Measurements from ENCODE around the gene SPNS3. TPM values are rescaled to one million over a fixed set of nuclear protein-coding genes. Genes with fewer than 3 reads are reported as not detected.

The SPNS3 gene
- total and polyA plus RNA-seq, 4 donors, result 0.16 to 2.3 (median 0.24) TPM

DNA sequence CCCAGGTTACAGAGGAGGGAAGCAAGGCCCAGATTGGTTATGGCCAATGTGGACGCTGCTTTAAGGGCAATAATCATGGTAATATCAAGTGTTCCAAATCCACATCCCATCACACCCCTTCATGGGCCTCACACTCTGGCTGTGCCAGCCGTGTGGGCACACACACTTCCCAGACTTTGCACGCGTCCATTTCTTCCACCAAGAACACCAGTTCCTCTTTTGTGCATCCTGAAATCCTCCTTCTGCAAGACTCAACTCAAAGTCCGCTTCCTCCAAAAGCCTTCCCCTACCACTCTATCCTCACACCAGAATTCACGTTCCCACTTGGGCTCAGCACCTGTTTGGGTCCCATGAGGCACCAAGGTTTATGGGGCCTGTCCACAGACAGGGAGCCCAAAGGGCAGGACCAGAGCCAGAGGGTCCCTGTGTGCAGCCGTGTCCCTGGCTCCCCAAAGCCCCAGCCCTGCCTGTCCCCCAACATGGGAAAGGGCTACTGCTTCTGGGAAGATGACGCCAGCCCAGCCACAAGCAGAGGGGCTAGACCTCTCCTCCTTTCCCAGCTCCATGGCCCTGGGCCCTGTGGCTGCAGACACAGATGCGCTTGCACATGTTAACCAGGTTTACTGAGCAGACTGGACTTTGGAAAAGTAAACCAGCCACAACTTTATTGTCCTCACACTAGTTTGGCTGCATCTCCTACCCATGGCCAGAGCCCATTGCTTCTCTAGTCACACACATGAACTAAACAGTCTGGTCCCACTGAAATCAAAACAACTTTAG is 20.3 kb downstream of the SPNS3 start (continued):
- TF ChIP-seq CTCF (IDR thresholded peaks at IDR 0.05; ENCODE audit: low read depth, low read length, missing input control), result no peak
- TF ChIP-seq, protein P1, sequence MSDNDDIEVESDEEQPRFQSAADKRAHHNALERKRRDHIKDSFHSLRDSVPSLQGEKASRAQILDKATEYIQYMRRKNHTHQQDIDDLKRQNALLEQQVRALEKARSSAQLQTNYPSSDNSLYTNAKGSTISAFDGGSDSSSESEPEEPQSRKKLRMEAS (IDR thresholded peaks at IDR 0.05), result peak; percentile 76
- peak; percentile 98 for TF ChIP-seq FOXA2 (IDR thresholded peaks at IDR 0.05)
- peak; percentile 94 to 96 for TF ChIP-seq HNF4A (conservative IDR thresholded peaks at IDR 0.05)
- TF ChIP-seq YY1 (IDR thresholded peaks at IDR 0.05), result peak; percentile 69
- no peak for TF ChIP-seq TAF1 (conservative IDR thresholded peaks at IDR 0.05)
- no peak for TF ChIP-seq JUND (IDR thresholded peaks at IDR 0.05)

- no peak for DNase-seq (ENCODE audit: low spot score)
- peaks cover 0 to 2% (median under 1%) of the 10 kb centered on the region in 4 donors for H3K9me3 ChIP-seq (ENCODE audit: control insufficient read depth in 4 of 4, low read length in 3 of 4)
- H3K36me3 ChIP-seq (ENCODE audit: control insufficient read depth in 4 of 4, insufficient read depth in 3 of 4, low read depth in 1 of 4, low read length in 3 of 4), result no peaks in the 10 kb centered on the region
- no peak overlapping the region for H3K27ac ChIP-seq (ENCODE audit: low read depth in 1 of 2, low read length in 2 of 2)
- H3K9ac ChIP-seq (ENCODE audit: low read depth in 1 of 2, low read length in 2 of 2), result no peak overlapping the region
- no peak overlapping the region for H3K4me3 ChIP-seq (ENCODE audit: low read depth in 1 of 3, low read length in 3 of 3)
- WGBS, result 76% methylated on average over 5 of the region's 5 CpGs
- no peak for TF ChIP-seq FOXA2 (IDR thresholded peaks at IDR 0.05)
- no peak for TF ChIP-seq YY1 (IDR thresholded peaks at IDR 0.05)
- TF ChIP-seq RXRA (IDR thresholded peaks at IDR 0.05), result no peak
- TF ChIP-seq, protein P2, sequence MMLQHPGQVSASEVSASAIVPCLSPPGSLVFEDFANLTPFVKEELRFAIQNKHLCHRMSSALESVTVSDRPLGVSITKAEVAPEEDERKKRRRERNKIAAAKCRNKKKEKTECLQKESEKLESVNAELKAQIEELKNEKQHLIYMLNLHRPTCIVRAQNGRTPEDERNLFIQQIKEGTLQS (IDR thresholded peaks at IDR 0.05), result no peak
- TF ChIP-seq CTCF (IDR thresholded peaks at IDR 0.05; ENCODE audit: low read depth, low read length, missing input control), result no peak
- TF ChIP-seq, protein P1 (IDR thresholded peaks at IDR 0.05), result no peak
- TF ChIP-seq JUND (IDR thresholded peaks at IDR 0.05), result no peak
- no peak for TF ChIP-seq NR2F2 (IDR thresholded peaks at IDR 0.05)
- TF ChIP-seq, protein P3, sequence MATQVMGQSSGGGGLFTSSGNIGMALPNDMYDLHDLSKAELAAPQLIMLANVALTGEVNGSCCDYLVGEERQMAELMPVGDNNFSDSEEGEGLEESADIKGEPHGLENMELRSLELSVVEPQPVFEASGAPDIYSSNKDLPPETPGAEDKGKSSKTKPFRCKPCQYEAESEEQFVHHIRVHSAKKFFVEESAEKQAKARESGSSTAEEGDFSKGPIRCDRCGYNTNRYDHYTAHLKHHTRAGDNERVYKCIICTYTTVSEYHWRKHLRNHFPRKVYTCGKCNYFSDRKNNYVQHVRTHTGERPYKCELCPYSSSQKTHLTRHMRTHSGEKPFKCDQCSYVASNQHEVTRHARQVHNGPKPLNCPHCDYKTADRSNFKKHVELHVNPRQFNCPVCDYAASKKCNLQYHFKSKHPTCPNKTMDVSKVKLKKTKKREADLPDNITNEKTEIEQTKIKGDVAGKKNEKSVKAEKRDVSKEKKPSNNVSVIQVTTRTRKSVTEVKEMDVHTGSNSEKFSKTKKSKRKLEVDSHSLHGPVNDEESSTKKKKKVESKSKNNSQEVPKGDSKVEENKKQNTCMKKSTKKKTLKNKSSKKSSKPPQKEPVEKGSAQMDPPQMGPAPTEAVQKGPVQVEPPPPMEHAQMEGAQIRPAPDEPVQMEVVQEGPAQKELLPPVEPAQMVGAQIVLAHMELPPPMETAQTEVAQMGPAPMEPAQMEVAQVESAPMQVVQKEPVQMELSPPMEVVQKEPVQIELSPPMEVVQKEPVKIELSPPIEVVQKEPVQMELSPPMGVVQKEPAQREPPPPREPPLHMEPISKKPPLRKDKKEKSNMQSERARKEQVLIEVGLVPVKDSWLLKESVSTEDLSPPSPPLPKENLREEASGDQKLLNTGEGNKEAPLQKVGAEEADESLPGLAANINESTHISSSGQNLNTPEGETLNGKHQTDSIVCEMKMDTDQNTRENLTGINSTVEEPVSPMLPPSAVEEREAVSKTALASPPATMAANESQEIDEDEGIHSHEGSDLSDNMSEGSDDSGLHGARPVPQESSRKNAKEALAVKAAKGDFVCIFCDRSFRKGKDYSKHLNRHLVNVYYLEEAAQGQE (IDR thresholded peaks at IDR 0.05), result no peak
- TF ChIP-seq HNF4G (IDR thresholded peaks at IDR 0.05), result no peak
- no peak for TF ChIP-seq FOXA1 (IDR thresholded peaks at IDR 0.05)
- TF ChIP-seq RAD21 (IDR thresholded peaks at IDR 0.05), result no peak
- TF ChIP-seq SP1 (IDR thresholded peaks at IDR 0.05), result no peak
- TF ChIP-seq HNF4A (conservative IDR thresholded peaks at IDR 0.05), result no peak
- no peaks in the 10 kb centered on the region for H3K4me1 ChIP-seq (ENCODE audit: control insufficient read depth in 4 of 4, insufficient read depth in 4 of 4, low read length in 3 of 4)
- no peaks in the 10 kb centered on the region for H3K27me3 ChIP-seq (ENCODE audit: control insufficient read depth in 4 of 4, insufficient read depth in 4 of 4, low read length in 3 of 4)
These were observed 26.9 kb downstream of the SPNS3 start for GRCh38 chr17:4460661-4461060.

Data from liver (tissue), 9 donors.